Peyer's patch (tissue), 4 donors: Measurements from ENCODE around the gene MDN1. TPM values are rescaled to one million over a fixed set of nuclear protein-coding genes. Genes with fewer than 3 reads are reported as not detected.
"Not testable (repeated sequence)": the region's sequence is repeated elsewhere in the genome, so short reads cannot be mapped to it uniquely, and the experiment has no call there.

Experiments
- DNase-seq, 3 donors: peaks; one replicate each; pipeline ENCODE4 v3.0.0-alpha.2; 2017 to 2019
- H3K27ac ChIP-seq, 4 donors: fragments of 200-600 bp; sonication (generic); one replicate each; pipeline ENCODE4 v1.5.1; 2016 to 2019
- H3K27me3 ChIP-seq, 2 donors: fragments of 200-600 bp; sonication (generic); one replicate each; pipeline ENCODE4 v1.5.1; 2019
- H3K36me3 ChIP-seq, 3 donors: fragments of 200-600 bp; sonication (generic); one replicate each; pipeline ENCODE4 v1.5.1; 2016 to 2019
- H3K4me1 ChIP-seq, 4 donors: fragments of 200-600 bp; sonication (generic); one replicate each; pipeline ENCODE4 v1.5.1; 2016 to 2019
- H3K4me3 ChIP-seq, 4 donors: fragments of 200-600 bp; sonication (generic); 1 replicate in 3 of 4; 2 replicates in 1 of 4; pipeline ENCODE4 v1.5.1; 2016 to 2019; ENCODE audit warnings: mild to moderate bottlenecking in 1 of 4
- H3K9me3 ChIP-seq, 4 donors: fragments of 200-600 bp; sonication (generic); one replicate each; pipeline ENCODE4 v1.5.1; 2016 to 2019; ENCODE audit warnings: mild to moderate bottlenecking in 1 of 4
- CTCF ChIP-seq, 6 experiments: fragments of 450-650 bp in 4 of 6; fragments of 200-600 bp in 2 of 6; sonication (generic) in 1 of 6; IDR thresholded peaks; one replicate each; pipeline ENCODE4 v1.5.1; 2017 to 2019; ENCODE audit warnings: antibody characterized with exemption in 6 of 6, mild to moderate bottlenecking in 3 of 6, moderate library complexity in 1 of 6
- POLR2A ChIP-seq, 2 donors: fragments of 450-650 bp; IDR thresholded peaks; one replicate each; pipeline ENCODE4 v1.5.1; 2017; ENCODE audit warnings: antibody characterized with exemption in 2 of 2, mild to moderate bottlenecking in 2 of 2, moderate library complexity in 2 of 2
- total RNA-seq, 4 donors: library from RNA; depleted of rRNA; stranded (reverse); fragments of >200 nt; gene quantifications; one replicate each; pipeline ENCODE4 v1.1.0, GENCODE V29; 2016

The MDN1 gene
- total RNA-seq, 4 donors from 2014 or later = 19.6 to 62.7 (median 35.5) TPM

- Histone ChIP-seq H3K27ac (no peak overlapping the region), H3K36me3 (peaks cover 0 to 44% (median 0%) of the 10 kb centered on the region in 3 donors), H3K4me3 (no peak overlapping the region), H3K4me1 (no peaks in the 10 kb centered on the region), H3K27me3 (no peaks in the 10 kb centered on the region), H3K9me3 (no peaks in the 10 kb centered on the region)
- DNase-seq = no peak
- TF ChIP-seq CTCF (IDR thresholded peaks at IDR 0.05) (no peak), POLR2A (IDR thresholded peaks at IDR 0.05) (no peak)
Observed at GRCh38 chr6:89736893-89737292, 82.7 kb downstream of the MDN1 start.

DNA sequence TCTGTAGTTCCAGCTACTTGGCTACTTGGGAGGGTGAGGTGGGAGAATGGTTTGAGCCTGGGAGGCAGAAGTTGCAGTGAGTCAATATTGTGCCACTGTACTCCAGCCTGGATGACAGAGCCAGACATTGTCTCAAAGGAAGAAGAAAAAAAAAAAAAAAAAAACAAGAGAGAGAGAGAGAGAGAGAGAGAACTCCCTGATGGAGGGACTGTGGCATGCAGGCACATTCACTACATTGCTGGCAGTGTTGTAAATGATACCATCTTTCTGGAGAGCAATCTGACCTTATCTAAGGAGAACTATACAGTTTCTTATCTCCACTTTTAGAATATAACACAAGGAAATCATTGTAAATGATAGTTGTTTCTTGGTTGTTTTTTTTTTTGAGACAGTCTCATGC lies 85.1 kb downstream of the MDN1 start:
- Histone ChIP-seq H3K27ac (no peak overlapping the region), H3K36me3 (peaks cover 0 to 43% (median 0%) of the 10 kb centered on the region in 3 donors), H3K4me3 (no peak overlapping the region), H3K27me3 (no peaks in the 10 kb centered on the region), H3K9me3 (no peaks in the 10 kb centered on the region), H3K4me1 (no peaks in the 10 kb centered on the region)
- no peak for TF ChIP-seq CTCF (IDR thresholded peaks at IDR 0.05)
- TF ChIP-seq POLR2A (IDR thresholded peaks at IDR 0.05) = no peak
- no peak for DNase-seq

GRCh38 chr6:89731924-89732567 lies 87.5 kb downstream of the MDN1 start:
- Histone ChIP-seq H3K9me3 (no peaks in the 10 kb centered on the region), H3K4me1 (no peaks in the 10 kb centered on the region), H3K27me3 (no peaks in the 10 kb centered on the region), H3K27ac (no peak overlapping the region), H3K36me3 (peaks cover 0 to 49% (median 0%) of the 10 kb centered on the region in 3 donors), H3K4me3 (no peak overlapping the region)
- TF ChIP-seq POLR2A (IDR thresholded peaks at IDR 0.05) (no peak), CTCF (IDR thresholded peaks at IDR 0.05) (no peak)
- no peak for DNase-seq

- not testable (repeated sequence) for H3K27ac ChIP-seq, H3K27me3 ChIP-seq, H3K4me1 ChIP-seq, H3K4me3 ChIP-seq, DNase-seq, H3K9me3 ChIP-seq
- H3K36me3 ChIP-seq = peaks cover 0 to 43% (median 0%) of the 10 kb centered on the region in 3 donors
Observed at GRCh38 chr6:89731262-89731661, 88.3 kb downstream of the MDN1 start.

DNA sequence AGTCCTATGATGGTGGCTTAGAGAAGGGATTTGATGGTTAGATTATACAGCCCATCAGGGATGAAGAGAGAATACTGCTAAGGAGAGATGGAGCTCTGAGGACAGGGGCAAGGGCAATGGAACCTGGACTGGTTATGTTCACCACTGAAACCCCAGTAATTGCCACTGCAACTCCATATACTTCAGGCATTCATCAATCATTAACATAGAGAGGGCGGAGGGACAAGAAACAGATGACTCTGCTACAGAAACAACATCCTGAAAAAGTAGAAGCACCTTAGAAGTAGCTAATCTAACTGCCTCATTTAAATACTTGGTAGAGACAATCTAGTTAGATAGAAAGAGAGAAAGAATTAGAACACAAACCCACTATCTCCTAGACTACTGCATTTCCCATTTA lies 89.8 kb downstream of the MDN1 start:
- H3K27me3 ChIP-seq = no peaks in the 10 kb centered on the region
- no peak overlapping the region for H3K4me3 ChIP-seq
- H3K36me3 ChIP-seq = peaks cover 0 to 47% (median 0%) of the 10 kb centered on the region in 3 donors
- H3K9me3 ChIP-seq = no peaks in the 10 kb centered on the region
- no peak overlapping the region for H3K27ac ChIP-seq
- no peaks in the 10 kb centered on the region for H3K4me1 ChIP-seq
- no peak for DNase-seq
- TF ChIP-seq CTCF (IDR thresholded peaks at IDR 0.05) (no peak), POLR2A (IDR thresholded peaks at IDR 0.05) (no peak)

DNA sequence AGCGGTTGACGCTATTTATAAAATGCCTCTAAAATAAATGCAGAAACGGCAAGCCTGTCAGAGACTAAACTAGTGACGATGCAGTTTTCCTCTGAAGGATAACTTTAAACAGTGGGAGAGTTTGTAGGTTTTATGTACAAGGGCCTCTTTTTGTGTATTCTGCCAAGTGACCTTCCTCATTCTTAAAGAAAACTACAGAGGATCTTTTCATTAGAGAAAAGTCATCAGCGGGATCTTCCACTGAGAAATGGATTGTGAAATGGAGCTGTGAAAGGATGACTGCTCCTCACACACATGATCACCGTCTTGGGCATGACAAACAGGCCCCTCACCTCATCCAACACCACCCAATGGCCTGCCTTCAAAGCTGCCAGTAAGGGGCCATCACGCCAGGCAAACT lies 92.1 kb downstream of the MDN1 start:
- no peak for DNase-seq
- no peak for TF ChIP-seq CTCF (IDR thresholded peaks at IDR 0.05)
- TF ChIP-seq POLR2A (IDR thresholded peaks at IDR 0.05) = no peak
- Histone ChIP-seq H3K36me3 (peaks cover 0 to 58% (median 0%) of the 10 kb centered on the region in 3 donors), H3K27me3 (no peaks in the 10 kb centered on the region), H3K9me3 (no peaks in the 10 kb centered on the region), H3K4me1 (no peaks in the 10 kb centered on the region), H3K27ac (no peak overlapping the region), H3K4me3 (no peak overlapping the region)
